Islet precursor cell (in vitro differentiated cells): ENCODE data around the gene NEK5.
"Not testable (repeated sequence)": the region's sequence is repeated elsewhere in the genome, so short reads cannot be mapped to it uniquely, and the experiment has no call there.

Source experiments
- DNase-seq: peaks from one replicate; pipeline ENCODE4 v3.0.0-alpha.2; 2018

Gene NEK5

DNA sequence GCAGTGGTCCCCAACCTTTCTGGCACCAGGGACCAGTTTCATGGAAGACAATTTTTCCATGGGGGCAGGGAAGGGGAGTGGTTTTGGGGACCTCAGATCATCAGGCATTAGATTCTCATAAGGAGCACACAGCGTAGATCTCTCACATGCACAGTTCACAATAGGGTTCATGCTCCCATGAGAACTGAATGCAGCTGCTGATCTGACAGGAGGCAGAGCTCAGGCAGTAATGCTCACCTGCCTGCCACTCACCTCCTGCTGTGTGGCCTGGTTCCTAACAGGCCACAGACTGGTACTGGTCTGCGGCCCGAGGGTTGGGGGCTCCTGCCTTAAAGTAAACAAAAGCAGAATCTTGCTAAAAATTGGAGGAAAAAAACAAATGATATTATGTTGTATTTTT, 67.8 kb downstream of the NEK5 start:
- not testable (repeated sequence) for DNase-seq

DNA sequence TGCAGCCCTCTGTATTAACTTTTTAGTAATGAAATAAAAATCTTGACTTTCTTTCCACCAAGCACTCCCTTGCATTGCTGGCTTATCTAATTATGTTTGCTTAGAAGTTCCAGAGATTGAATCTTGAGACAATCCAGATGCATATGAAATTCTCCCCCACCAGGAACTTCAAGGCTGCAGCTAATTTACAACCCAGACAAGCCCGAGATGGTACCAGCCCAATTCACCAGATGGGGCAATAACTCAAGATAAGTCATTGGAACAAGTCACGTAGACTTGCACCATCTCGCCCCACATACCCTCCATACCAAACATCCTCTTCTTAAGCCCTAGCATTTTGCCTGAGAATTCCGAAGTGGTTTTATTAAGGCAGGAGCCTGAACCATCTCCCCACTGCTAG, 75.4 kb downstream of the NEK5 start:
- DNase-seq = peak; percentile 64

DNA sequence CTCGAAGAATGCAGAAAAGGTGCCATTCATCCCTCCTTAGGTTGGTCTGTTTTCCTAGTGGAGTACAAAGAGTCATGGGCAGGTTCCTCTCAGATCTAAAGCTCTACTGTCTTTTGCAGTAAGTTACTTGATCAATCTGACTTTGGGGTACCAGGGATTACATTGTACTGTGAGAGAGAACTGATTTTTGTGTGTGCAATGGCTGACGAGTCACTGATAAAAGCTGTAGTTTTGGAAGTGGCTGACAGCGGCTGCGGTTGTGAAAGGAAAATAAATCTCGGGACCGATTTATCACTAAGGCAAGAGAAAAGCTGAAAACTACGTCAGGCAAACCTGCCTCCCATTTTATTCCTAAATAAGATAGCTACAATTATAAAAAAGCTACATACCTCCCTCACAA, 77.5 kb downstream of the NEK5 start:
- DNase-seq = no peak

GRCh38 chr13:52048516-52048915, 80.4 kb downstream of the NEK5 start:
- no peak for DNase-seq

DNA sequence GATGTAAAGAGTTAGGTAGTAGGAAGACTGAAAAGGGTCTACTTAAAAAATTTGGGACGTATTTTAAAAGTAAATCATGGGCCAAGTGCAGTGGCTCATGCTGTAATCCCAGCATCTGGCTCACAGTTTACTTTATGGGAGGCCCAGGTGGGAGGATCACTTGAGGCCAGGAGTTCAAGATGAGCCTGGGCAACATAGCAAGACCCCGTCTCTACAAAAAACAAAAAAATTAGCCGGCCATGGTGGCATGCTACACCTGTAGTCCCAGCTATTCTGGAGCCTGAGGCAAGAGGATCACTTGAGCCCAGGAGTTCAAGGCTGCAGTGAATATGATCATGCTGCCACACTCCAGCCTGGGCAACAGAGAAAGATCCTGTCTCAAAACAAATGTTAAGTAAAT, 81.4 kb downstream of the NEK5 start:
- no peak for DNase-seq

GRCh38 chr13:52043675-52044074, 85.2 kb downstream of the NEK5 start:
- DNase-seq = no peak

DNA sequence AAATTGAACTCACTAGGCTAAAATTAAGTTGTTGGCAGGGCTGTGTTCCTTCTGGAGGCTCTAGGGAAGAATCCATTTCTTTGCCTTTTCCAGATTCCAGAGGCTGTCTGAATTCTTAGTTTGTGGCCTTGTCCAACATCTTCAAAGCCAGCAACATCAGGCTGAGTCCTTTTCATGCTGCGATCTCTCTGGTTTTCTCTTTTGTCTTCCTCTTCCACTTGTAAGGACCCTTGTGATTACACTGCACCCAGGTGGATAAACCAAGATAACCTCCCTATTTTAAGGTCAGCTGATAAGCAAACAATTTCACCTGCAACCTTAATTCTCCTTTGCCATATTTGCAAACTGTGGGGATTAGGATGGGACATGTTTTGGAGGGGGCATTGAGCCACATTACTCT, 92.8 kb downstream of the NEK5 start:
- no peak for DNase-seq

DNA sequence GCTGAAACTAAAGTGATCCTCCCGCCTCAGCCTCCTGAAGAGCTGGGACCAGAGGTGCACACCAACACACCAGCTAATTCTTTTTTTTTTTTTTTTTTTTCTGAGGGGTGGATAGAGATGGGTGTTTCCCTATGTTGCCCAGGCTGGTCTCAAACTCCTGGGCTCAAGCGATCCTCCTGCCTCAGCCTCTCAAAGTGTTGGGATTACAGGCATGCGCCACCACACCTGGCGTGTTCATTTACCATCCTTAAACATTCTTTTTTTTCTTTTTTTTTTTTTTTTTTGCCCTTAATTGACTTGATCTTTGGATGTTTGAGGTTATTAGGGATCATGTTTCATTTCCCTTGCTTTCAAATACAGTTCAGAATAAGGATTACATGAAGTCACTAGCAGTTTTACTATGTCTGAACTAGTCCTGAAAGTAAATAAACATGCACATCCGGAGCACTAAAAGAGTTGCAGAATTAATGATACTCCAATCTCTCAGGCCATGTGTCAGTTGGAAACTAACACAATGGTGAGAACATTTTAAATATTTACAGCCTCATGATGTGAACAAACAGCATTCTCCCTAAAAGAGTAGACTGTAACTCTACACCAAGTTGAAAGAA, 94.2 kb downstream of the NEK5 start:
- no peak for DNase-seq

DNA sequence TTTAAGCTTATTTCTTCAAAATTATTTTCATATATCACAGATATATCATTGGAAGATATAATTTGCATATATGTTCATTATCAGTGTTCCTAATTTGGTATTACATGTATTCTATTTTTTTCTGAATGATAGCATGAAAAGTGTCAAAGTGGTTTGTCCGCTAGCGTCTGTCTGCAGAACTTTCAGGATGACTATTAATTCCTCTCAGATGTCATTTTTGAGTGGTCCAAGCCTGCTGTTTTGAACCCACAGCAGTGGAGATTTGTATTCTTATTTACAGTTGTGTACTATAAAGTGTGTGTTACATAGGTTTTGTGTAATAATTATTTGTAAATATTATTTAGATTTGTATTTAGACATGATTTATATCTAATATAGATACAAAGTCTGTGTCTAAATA, 95.8 kb downstream of the NEK5 start:
- no peak for DNase-seq

DNA sequence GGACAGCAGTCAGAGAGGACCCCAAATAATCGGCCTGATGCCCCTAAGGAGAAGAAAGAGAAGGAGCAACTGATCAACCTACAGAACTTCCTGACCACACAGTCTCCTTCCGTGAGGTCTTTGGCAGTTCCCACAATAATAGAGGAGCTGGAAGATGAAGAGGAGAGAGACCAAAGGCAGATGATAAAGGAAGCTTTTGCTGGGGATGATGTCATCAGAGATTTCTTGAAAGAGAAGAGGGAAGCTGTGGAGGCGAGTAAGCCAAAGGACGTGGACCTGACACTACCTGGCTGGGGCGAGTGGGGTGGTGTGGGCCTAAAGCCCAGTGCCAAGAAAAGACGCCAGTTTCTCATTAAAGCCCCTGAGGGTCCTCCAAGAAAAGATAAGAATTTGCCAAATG, 98.5 kb downstream of the NEK5 start:
- DNase-seq = not testable (repeated sequence)

- no peak for DNase-seq
Measured at GRCh38 chr13:52029569-52029968, 99.3 kb downstream of the NEK5 start.

DNA sequence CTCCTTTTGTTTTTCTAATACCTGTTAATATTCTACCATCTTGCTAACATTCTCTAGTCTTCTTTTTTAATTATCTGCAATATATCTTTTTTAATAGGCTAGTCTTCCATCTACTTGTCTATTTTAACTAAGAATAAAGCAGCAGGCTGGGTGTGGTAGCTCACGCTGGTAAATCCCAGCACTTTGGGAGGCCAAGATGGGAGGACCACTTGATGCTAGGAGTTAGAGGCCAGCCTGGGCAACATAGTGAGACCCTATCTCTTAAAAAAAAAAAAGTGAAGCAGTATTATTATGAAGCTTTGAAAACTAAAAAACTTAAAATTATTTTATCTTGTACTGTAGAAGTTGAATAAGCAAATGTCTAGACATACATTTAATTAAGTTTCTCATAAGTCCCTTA, 101.0 kb downstream of the NEK5 start:
- DNase-seq = no peak

DNA sequence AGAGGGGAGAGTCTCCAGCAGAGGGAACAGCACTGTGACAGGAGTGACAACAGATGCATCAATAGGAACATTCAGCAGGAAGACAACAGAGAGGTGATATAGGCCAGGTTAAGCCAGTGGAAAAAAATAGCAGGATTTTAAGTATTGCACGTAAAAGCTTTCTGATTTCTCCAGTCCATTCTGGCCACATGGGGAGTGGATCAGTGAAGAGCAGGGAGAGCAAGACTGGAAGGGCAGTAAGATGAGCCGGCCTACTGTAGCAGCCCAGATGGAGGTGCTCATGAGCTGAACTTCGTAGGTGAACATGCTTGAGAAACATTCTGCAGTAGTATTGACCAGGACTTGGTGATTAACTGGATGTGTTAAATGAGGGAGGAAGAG, 102.6 kb downstream of the NEK5 start:
- no peak for DNase-seq

DNA sequence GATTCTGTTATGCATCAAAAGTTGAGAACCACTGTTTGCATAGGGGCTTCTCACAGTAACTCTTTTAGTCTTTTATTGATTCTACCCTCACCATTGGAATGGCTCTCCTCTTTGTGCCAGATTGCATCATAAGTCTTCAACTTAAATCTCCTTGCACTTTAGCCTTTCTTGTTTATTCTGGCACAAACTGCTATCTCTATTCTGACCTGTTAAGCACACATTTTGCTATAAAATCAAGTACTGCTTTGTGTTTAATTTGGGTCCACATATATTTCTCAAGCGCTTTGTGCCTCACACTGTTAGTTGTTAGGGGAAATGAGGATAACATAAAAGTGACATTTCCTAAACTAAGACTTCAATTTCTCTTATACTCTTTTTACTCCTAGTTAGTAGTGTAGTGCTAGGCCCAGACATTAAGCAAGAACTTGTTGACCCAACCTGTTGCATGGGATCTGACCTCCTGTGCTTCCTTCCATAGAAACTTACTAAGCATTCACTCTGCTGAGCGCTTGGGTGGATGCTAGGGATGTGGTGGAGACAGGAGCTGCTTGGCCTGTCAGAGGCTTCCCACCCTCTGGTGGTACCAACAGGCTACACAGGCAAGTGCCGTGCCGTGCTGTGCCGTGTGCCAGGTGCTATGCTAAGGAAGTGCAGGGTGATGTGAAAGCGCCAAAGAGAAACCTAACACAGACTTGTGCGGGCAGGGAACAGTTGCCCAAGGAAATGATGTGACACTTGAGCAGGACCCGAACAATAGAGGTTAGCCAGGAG, 103.2 kb downstream of the NEK5 start:
- no peak for DNase-seq

DNA sequence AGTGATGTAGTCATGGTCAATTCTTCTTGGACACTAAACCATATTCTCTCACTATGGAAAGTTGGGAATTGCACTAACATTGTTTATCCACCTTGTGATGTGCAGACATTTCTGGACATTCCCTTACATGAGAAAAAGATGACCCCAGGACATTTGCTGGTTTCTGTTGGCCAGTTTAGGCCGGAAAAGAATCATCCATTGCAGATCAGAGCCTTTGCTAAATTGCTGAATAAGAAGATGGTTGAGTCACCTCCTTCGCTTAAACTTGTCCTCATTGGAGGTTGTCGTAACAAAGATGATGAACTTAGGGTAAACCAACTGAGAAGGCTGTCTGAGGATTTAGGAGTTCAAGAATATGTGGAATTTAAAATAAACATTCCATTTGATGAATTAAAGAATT, 104.4 kb downstream of the NEK5 start, which contains the start of gene UTP14C:
Gene UTP14C (plus strand): TSS at position 211 of the 400 bp plus-strand sequence. CDS start 4,114 bp downstream, outside the sequence.
- no peak for DNase-seq

GRCh38 chr13:52022356-52022755, 106.5 kb downstream of the NEK5 start:
- no peak for DNase-seq

- no peak for DNase-seq
Measured at GRCh38 chr13:52020191-52020590, 108.7 kb downstream of the NEK5 start.

- no peak for DNase-seq
Measured at GRCh38 chr13:52016296-52016695, 112.6 kb downstream of the NEK5 start.

DNA sequence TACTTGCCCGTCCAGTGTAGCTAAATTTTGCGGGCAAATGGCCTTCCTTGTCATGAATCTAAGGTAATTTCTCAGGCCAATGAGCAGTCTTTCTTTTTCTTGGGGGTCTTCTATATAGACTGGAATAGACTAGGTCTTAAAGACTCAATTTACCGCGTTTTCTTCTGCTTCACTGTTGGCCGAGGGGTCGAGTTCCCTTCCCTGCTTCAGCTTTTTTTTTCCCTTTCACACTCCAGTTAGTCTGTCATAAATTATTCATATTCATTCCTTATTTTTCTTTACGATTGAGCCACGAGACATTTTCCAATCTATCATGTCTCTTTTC, 116.4 kb downstream of the NEK5 start:
- no peak for DNase-seq

DNA sequence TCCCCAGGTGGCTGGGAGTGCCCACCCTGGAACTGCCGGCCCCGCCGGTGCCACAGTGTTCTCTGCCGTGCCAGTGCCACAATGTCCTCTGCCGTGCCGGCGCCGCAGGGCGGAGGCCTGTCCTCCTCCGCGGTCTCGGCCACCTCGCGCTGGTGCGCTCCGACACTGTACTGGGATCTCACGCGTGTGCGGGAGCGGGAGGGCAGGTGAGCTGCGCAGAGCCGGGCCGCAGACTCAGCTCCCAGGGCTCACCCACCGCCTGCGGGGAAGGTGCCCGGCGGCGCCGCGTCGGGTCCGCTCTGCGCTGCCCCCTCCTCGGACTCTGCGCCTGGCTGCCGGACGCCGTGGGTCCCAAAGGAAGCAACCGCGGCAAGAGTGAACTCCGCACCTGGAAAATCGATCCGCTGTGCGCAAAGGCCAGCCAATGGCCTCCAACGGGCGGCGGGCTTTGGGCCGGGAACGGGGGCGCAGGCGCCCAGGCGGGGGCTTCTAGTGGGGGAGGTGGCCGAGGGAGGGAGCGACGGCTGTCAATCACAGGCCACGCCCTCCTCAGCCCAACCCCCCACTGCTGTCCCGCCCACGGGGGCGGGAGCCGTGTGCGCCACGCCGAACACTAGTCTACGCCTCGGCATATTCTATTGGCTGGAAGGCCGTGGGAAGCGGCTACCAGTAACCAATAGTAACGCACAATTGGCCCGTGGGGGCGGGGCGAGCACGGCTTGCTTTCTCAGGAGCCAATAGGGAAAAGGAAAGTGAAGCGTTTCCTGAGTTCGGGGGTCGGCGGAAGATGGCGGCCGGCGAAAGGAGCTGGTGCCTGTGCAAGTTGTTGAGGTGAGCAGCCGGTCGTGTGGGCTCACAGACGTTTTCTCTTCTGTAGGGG, 117.0 kb downstream of the NEK5 start, which contains the start of gene ALG11:
Gene ALG11 (plus strand): TSS at position 767 of the 880 bp plus-strand sequence. CDS start 21 bp downstream, at position 788.
- DNase-seq = peak; percentile 100

GRCh38 chr13:52010890-52011631, 117.8 kb downstream of the NEK5 start, which contains the start of gene ATP7B:
Gene ATP7B (minus strand): TSS chr13:52011450. CDS start chr13:52011337, 113 bp downstream.
- peak; percentile 73 for DNase-seq

DNA sequence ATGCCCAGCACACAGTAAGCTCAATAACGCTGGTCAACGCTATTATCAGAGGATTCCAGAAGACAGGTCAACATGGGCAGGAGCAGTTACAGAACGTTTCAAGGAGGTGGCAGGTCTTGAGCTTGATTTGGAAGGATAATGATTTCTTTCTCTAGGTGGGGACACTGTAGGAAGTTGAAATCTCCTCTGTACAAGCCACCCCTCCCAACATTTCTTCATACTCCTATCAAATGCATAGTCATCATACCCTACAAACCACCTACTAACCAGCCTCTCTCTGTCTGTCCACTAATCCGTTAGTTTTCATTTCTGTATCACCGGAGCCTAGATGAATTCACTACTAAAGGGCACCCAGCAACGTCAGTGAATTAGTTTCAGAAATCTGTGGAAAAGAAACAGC, 118.9 kb downstream of the NEK5 start:
- DNase-seq = no peak
